ENCODE results near the gene DNAH11. TPM values are rescaled to one million over a fixed set of nuclear protein-coding genes. Genes with fewer than 3 reads are reported as not detected.

DNAH11 gene
- total and polyA plus RNA-seq, 2 of the 8 experiments (the other 6 are each of a cell fraction or from before 2014, with no cell fraction given), result 1.8 to 4.9 TPM

GRCh38 chr7:21538936-21539495 lies 3.8 kb upstream of the DNAH11 start:
- Histone ChIP-seq H4K20me1 (replicated peaks in 1 of 2; ENCODE audit: control insufficient read depth in 1 of 2, insufficient read depth in 2 of 2, low read length in 2 of 2) (no peaks in the 10 kb centered on the region), H4K5ac (ENCODE audit: insufficient read length, low read depth, low read length) (no peak overlapping the region), H2BK12ac (ENCODE audit: low read depth, low read length) (no peak overlapping the region), H3K79me2 (ENCODE audit: control insufficient read depth in 1 of 2, insufficient read depth in 2 of 2, low read length in 2 of 2) (no peaks in the 10 kb centered on the region), H3K4me1 (replicated peaks in 1 of 4; ENCODE audit: control insufficient read depth in 3 of 4, insufficient read depth in 4 of 4, low read length in 3 of 4) (peaks cover 0 to 8% (median 6%) of the 10 kb centered on the region in 4 experiments; a peak in 5 of 7 replicates), H3K14ac (ENCODE audit: insufficient read length) (no peak overlapping the region), H2BK120ac (replicated peaks; ENCODE audit: low read depth, low read length) (no peak overlapping the region), H3K56ac (replicated peaks; ENCODE audit: insufficient read length, low read depth, low read length) (no peak overlapping the region), H3K18ac (ENCODE audit: extremely low read depth, low read length) (no peak overlapping the region), H3K36me3 (ENCODE audit: control insufficient read depth in 2 of 4, insufficient read depth in 4 of 4, low read length in 3 of 4) (no peaks in the 10 kb centered on the region), H2BK15ac (ENCODE audit: low read length) (no peak overlapping the region), H3K9ac (replicated peaks in 1 of 4; ENCODE audit: extremely low read depth in 1 of 4, low read depth in 3 of 4, low read length in 3 of 4) (no peak overlapping the region), H3K9me3 (ENCODE audit: insufficient read depth in 2 of 2, low read depth in 1 of 2, low read length in 1 of 2) (peaks cover 0 to 7% of the 10 kb centered on the region in 2 experiments; a peak in 1 of 4 replicates), H3K4me3 (ENCODE audit: extremely low read depth in 1 of 4, insufficient read depth in 2 of 4, low read depth in 3 of 4, low read length in 4 of 4) (no peak overlapping the region), H3K4me2 (ENCODE audit: insufficient read depth in 1 of 2, low read depth in 2 of 2, low read length in 2 of 2) (no peak overlapping the region), H3K23me2 (ENCODE audit: low read depth, low read length) (peaks cover 13% of the 10 kb centered on the region; the same call in 1 of the 2 replicates), H2AFZ (ENCODE audit: low read length) (no peak overlapping the region), H2AK5ac (ENCODE audit: low read depth, low read length) (no peak overlapping the region), H4K91ac (replicated peaks; ENCODE audit: insufficient read length, low read length) (no peak overlapping the region), H3K23ac (ENCODE audit: insufficient read length) (no peak overlapping the region), H3K79me1 (ENCODE audit: low read depth, low read length) (no peaks in the 10 kb centered on the region), H3K4ac (replicated peaks; ENCODE audit: insufficient read length, low read depth, low read length) (no peak overlapping the region), H2BK20ac (ENCODE audit: low read length) (no peak overlapping the region), H4K8ac (ENCODE audit: extremely low read depth, insufficient read depth, low read length) (no peak overlapping the region), H3K27me3 (replicated peaks in 1 of 4; ENCODE audit: control insufficient read depth in 3 of 4, extremely low read depth in 1 of 4, insufficient read depth in 3 of 4, low read length in 3 of 4) (peaks cover 0 to 12% (median 6%) of the 10 kb centered on the region in 4 experiments; a peak in 6 of 7 replicates), H2BK5ac (ENCODE audit: low read depth, low read length) (no peak overlapping the region), H3K27ac (ENCODE audit: low read depth, low read length) (no peak overlapping the region)
- FAIRE-seq (no peak), DNase-seq (ENCODE audit: low read depth in 1 of 2, low spot score in 2 of 2) (no peak)
- WGBS, 2 experiments (ENCODE audit: extremely low coverage in 1 of 2, insufficient coverage in 1 of 2, insufficient read length in 1 of 2, insufficient replicate concordance in 2 of 2, low coverage in 1 of 2, low lambda C conversion rate in 2 of 2, missing lambda C conversion rate in 1 of 2), result 89% methylated on average over 3 of the region's 3 CpGs; no CpG with 5 or more reads in 1 of the 2 experiments
- ChIA-PET POLR2A (ENCODE audit: partially characterized antibody) (no interaction called here), CTCF (ENCODE audit: partially characterized antibody) (interaction anchor here (0.9 to 2.7 kb wide), 5 partner anchors 12 to 238 kb away, joined by 3 to 8 read pairs (median 4); no protein-coding TSS in a partner anchor)
- TF ChIP-seq SIN3A (conservative IDR thresholded peaks at IDR 0.05 in 1 of 2, IDR thresholded peaks at IDR 0.05 in 1 of 2; ENCODE audit: low read depth in 1 of 2, low read length in 2 of 2), result no peak
- TF ChIP-seq RBBP5 (IDR thresholded peaks at IDR 0.05; ENCODE audit: borderline replicate concordance, low read depth, low read length), result no peak
- no peak for TF ChIP-seq EZH2 (IDR thresholded peaks at IDR 0.05; ENCODE audit: low read depth, low read length, severe bottlenecking)
- no peak for TF ChIP-seq TAF1 (IDR thresholded peaks at IDR 0.05; ENCODE audit: low read depth, low read length)
- TF ChIP-seq KDM4A (IDR thresholded peaks at IDR 0.05; ENCODE audit: low read depth, low read length, severe bottlenecking), result no peak
- TF ChIP-seq BRCA1 (IDR thresholded peaks at IDR 0.05; ENCODE audit: low read depth, low read length), result no peak
- no peak for TF ChIP-seq POLR2AphosphoS5 (IDR thresholded peaks at IDR 0.05; ENCODE audit: low read depth, low read length)
- no peak for TF ChIP-seq TEAD4 (IDR thresholded peaks at IDR 0.05; ENCODE audit: low read depth, low read length)
- TF ChIP-seq EP300 (IDR thresholded peaks at IDR 0.05; ENCODE audit: borderline replicate concordance in 1 of 2, low read depth in 2 of 2, low read length in 2 of 2), result no peak
- TF ChIP-seq RNF2 (IDR thresholded peaks at IDR 0.05; ENCODE audit: borderline replicate concordance, low read depth, low read length, missing control alignments, poor library complexity, severe bottlenecking), result no peak
- no peak for TF ChIP-seq CTBP2 (IDR thresholded peaks at IDR 0.05; ENCODE audit: borderline replicate concordance, insufficient read depth, insufficient read length, low read length)
- TF ChIP-seq SRF (IDR thresholded peaks at IDR 0.05; ENCODE audit: low read depth, low read length), result no peak
- TF ChIP-seq SP2 (IDR thresholded peaks at IDR 0.05; ENCODE audit: low read length), result no peak
